ENCODE data around the gene ELAPOR1. TPM values are rescaled to one million over a fixed set of nuclear protein-coding genes. Genes with fewer than 3 reads are reported as not detected.
A peak's percentile ranks its signal among the peaks of the same experiment; 100 is the strongest.

Gene ELAPOR1
- total and polyA plus RNA-seq, 2 experiments from 2014 or later = 1.8 to 3.0 TPM

- no peak overlapping the region for H2AFZ ChIP-seq
- H3K4me1 ChIP-seq (ENCODE audit: insufficient read depth) = no peaks in the 10 kb centered on the region
- no peak for TF ChIP-seq EZH2phosphoT487 (IDR thresholded peaks at IDR 0.05; ENCODE audit: low read depth, severe bottlenecking, unreplicated experiment)
- TF ChIP-seq EZH2 (IDR thresholded peaks at IDR 0.05; ENCODE audit: borderline replicate concordance) = no peak
- TF ChIP-seq CTCF (IDR thresholded peaks at IDR 0.05; ENCODE audit: poor library complexity) = no peak
- no peak overlapping the region for H3K4me3 ChIP-seq
- H3K27ac ChIP-seq = no peak overlapping the region
- H3K9me3 ChIP-seq (ENCODE audit: low read depth) = no peaks in the 10 kb centered on the region
- no peaks in the 10 kb centered on the region for H3K9me2 ChIP-seq (replicated peaks; ENCODE audit: insufficient read depth)
- H3K4me2 ChIP-seq = no peak overlapping the region
- H4K20me1 ChIP-seq (ENCODE audit: insufficient read depth, poor library complexity, severe bottlenecking) = peaks cover 12% of the 10 kb centered on the region
- no peaks in the 10 kb centered on the region for H3K36me3 ChIP-seq (replicated peaks; ENCODE audit: insufficient read depth, low read depth)
- H3K27me3 ChIP-seq = no peaks in the 10 kb centered on the region
- H3K79me2 ChIP-seq = peaks cover 61% of the 10 kb centered on the region
- WGBS (ENCODE audit: low lambda C conversion rate, missing lambda C conversion rate) = 100% methylated on average over 1 of the region's 1 CpG
- no peak for DNase-seq (ENCODE audit: low spot score)
These were observed 44.6 kb upstream of the ELAPOR1 start for GRCh38 chr1:109069294-109069693.

- Histone ChIP-seq H3K27me3 (no peaks in the 10 kb centered on the region), H3K9me2 (replicated peaks; ENCODE audit: insufficient read depth) (no peaks in the 10 kb centered on the region), H3K79me2 (peaks cover 40% of the 10 kb centered on the region), H3K4me2 (peak within 1 kb of the TSS; percentile 85), H4K20me1 (ENCODE audit: insufficient read depth, poor library complexity, severe bottlenecking) (no peaks in the 10 kb centered on the region), H3K36me3 (replicated peaks; ENCODE audit: insufficient read depth, low read depth) (no peaks in the 10 kb centered on the region), H3K27ac (peak within 1 kb of the TSS; percentile 96), H3K9me3 (ENCODE audit: low read depth) (no peaks in the 10 kb centered on the region), H2AFZ (peak within 1 kb of the TSS; percentile 97), H3K4me3 (peak within 1 kb of the TSS; percentile 57), H3K4me1 (ENCODE audit: insufficient read depth) (no peaks in the 10 kb centered on the region)
- TF ChIP-seq CTCF (IDR thresholded peaks at IDR 0.05; ENCODE audit: poor library complexity) (no peak), EZH2 (IDR thresholded peaks at IDR 0.05; ENCODE audit: borderline replicate concordance) (no peak), EZH2phosphoT487 (IDR thresholded peaks at IDR 0.05; ENCODE audit: low read depth, severe bottlenecking, unreplicated experiment) (no peak)
- DNase-seq (ENCODE audit: low spot score) = peak; percentile 97
- 6% methylated on average over 39 of the region's 39 CpGs for WGBS (ENCODE audit: low lambda C conversion rate, missing lambda C conversion rate)
These were observed 38.1 kb upstream of the ELAPOR1 start, which contains the start of gene TAF13 for GRCh38 chr1:109075531-109076490. Gene TAF13 (minus strand): TSS chr1:109076003. CDS start chr1:109075947, 56 bp downstream.

- Histone ChIP-seq H3K9me2 (replicated peaks; ENCODE audit: insufficient read depth) (no peaks in the 10 kb centered on the region), H3K4me2 (no peak overlapping the region), H3K4me3 (no peak overlapping the region), H3K27me3 (no peaks in the 10 kb centered on the region), H3K36me3 (replicated peaks; ENCODE audit: insufficient read depth, low read depth) (no peaks in the 10 kb centered on the region), H3K79me2 (peaks cover 19% of the 10 kb centered on the region), H3K4me1 (ENCODE audit: insufficient read depth) (no peaks in the 10 kb centered on the region), H3K9me3 (ENCODE audit: low read depth) (no peaks in the 10 kb centered on the region), H4K20me1 (ENCODE audit: insufficient read depth, poor library complexity, severe bottlenecking) (no peaks in the 10 kb centered on the region), H2AFZ (no peak overlapping the region), H3K27ac (no peak overlapping the region)
- 100% methylated on average over 1 of the region's 1 CpG for WGBS (ENCODE audit: low lambda C conversion rate, missing lambda C conversion rate)
- no peak for DNase-seq (ENCODE audit: low spot score)
- TF ChIP-seq CTCF (IDR thresholded peaks at IDR 0.05; ENCODE audit: poor library complexity) (no peak), EZH2 (IDR thresholded peaks at IDR 0.05; ENCODE audit: borderline replicate concordance) (no peak), EZH2phosphoT487 (IDR thresholded peaks at IDR 0.05; ENCODE audit: low read depth, severe bottlenecking, unreplicated experiment) (no peak)
These were observed 35.6 kb upstream of the ELAPOR1 start for GRCh38 chr1:109078317-109078716.
